HepG2 (cell line): ENCODE measurements around the gene SLC9A1. TPM values are rescaled to one million over a fixed set of nuclear protein-coding genes. Genes with fewer than 3 reads are reported as not detected.
A peak's percentile ranks its signal among the peaks of the same experiment; 100 is the strongest.

ENCODE experiments used
- ATF3 ChIP-seq: sonication (generic); formaldehyde crosslinking; IDR thresholded peaks from 2 replicates; pipeline ENCODE4 v1.4.0; 2020; ENCODE audit warnings: missing genetic modification reagents
- BRCA1 ChIP-seq: sonication (generic); formaldehyde crosslinking; IDR thresholded peaks from 2 replicates; pipeline ENCODE4 v1.4.0; 2020; ENCODE audit warnings: missing genetic modification reagents
- CREB3 ChIP-seq: sonication (generic); formaldehyde crosslinking; IDR thresholded peaks from 2 replicates; pipeline ENCODE4 v1.5.0; 2020; ENCODE audit warnings: missing genetic modification reagents
- FOSL1 ChIP-seq: sonication (generic); formaldehyde crosslinking; IDR thresholded peaks from 2 replicates; pipeline ENCODE4 v1.9.0; 2021; ENCODE audit warnings: missing genetic modification reagents, borderline replicate concordance
- FOXA1 ChIP-seq, 2 experiments: fragments of 450-650 bp in 1 of 2; sonication (generic) in 1 of 2; formaldehyde crosslinking in 1 of 2; IDR thresholded peaks; 2 replicates each; pipeline versions ENCODE4 v1.4.0 to v1.6.1; 2016 to 2020; ENCODE audit warnings: missing genetic modification reagents in 1 of 2
- FOXP1 ChIP-seq, 2 experiments: fragments of 450-650 bp in 1 of 2; IDR thresholded peaks; 2 replicates each; pipeline ENCODE4 v1.6.1; 2017 to 2018; ENCODE audit warnings: antibody characterized with exemption in 1 of 2
- HINFP ChIP-seq: sonication (generic); formaldehyde crosslinking; IDR thresholded peaks from 2 replicates; pipeline ENCODE4 v1.4.0; 2020; ENCODE audit warnings: low read depth, mild to moderate bottlenecking, missing genetic modification reagents
- HIVEP1 ChIP-seq: sonication (generic); formaldehyde crosslinking; IDR thresholded peaks from 2 replicates; pipeline ENCODE4 v1.4.0; 2020; ENCODE audit warnings: mild to moderate bottlenecking, missing genetic modification reagents
- JUN ChIP-seq: sonication (generic); formaldehyde crosslinking; IDR thresholded peaks from 2 replicates; pipeline ENCODE4 v1.4.0; 2020; ENCODE audit warnings: mild to moderate bottlenecking, missing genetic modification reagents
- JUND ChIP-seq: sonication (generic); formaldehyde crosslinking; IDR thresholded peaks from 2 replicates; pipeline ENCODE4 v1.8.0; 2022; ENCODE audit warnings: mild to moderate bottlenecking, missing genetic modification reagents
- MAF1 ChIP-seq: sonication (generic); formaldehyde crosslinking; IDR thresholded peaks from 2 replicates; pipeline ENCODE4 v1.5.0; 2020; ENCODE audit warnings: missing genetic modification reagents, borderline replicate concordance
- NR2F6 ChIP-seq, 2 experiments: IDR thresholded peaks; 2 replicates each; pipeline ENCODE4 v1.6.1; 2016; ENCODE audit warnings: antibody characterized with exemption in 1 of 2, mild to moderate bottlenecking in 1 of 2
- RARA ChIP-seq: IDR thresholded peaks from 2 replicates; pipeline ENCODE4 v1.6.1; 2016; ENCODE audit warnings: missing genetic modification reagents, missing compliant biosample characterization
- SAP130 ChIP-seq: IDR thresholded peaks from 2 replicates; pipeline ENCODE4 v1.6.1; 2016; ENCODE audit warnings: low read depth
- SP4 ChIP-seq: sonication (generic); formaldehyde crosslinking; IDR thresholded peaks from 2 replicates; pipeline ENCODE4 v1.8.1; 2023; ENCODE audit warnings: mild to moderate bottlenecking, missing genetic modification reagents
- SP5 ChIP-seq: IDR thresholded peaks from 2 replicates; pipeline ENCODE4 v1.6.1; 2016; ENCODE audit warnings: low read depth, borderline replicate concordance
- ZNF263 ChIP-seq: sonication (generic); formaldehyde crosslinking; IDR thresholded peaks from 2 replicates; pipeline ENCODE4 v1.4.0; 2020; ENCODE audit warnings: missing genetic modification reagents
- ZNF570 ChIP-seq: sonication (generic); formaldehyde crosslinking; IDR thresholded peaks from 2 replicates; pipeline ENCODE4 v1.4.0; 2020; ENCODE audit warnings: mild to moderate bottlenecking, missing genetic modification reagents, borderline replicate concordance
- ZNF614 ChIP-seq: IDR thresholded peaks from 2 replicates; pipeline ENCODE4 v1.6.1; 2018; ENCODE audit warnings: missing biosample characterization, missing genetic modification reagents, inconsistent platforms, borderline replicate concordance
- ZNF639 ChIP-seq: conservative IDR thresholded peaks from 2 replicates; pipeline ENCODE4 v1.6.1; 2018; ENCODE audit warnings: missing genetic modification reagents
- ZNF687 ChIP-seq: sonication (generic); formaldehyde crosslinking; IDR thresholded peaks from 2 replicates; pipeline ENCODE4 v1.5.1; 2020; ENCODE audit warnings: mild to moderate bottlenecking, missing genetic modification reagents, moderate library complexity
- ZNF792 ChIP-seq: IDR thresholded peaks from 2 replicates; pipeline ENCODE4 v1.6.1; 2016
- polyA plus RNA-seq, 8 experiments: library from polyadenylated mRNA; depleted of rRNA in 3 of 8; stranded (reverse) in 7 of 8; unstranded in 1 of 8; fragments of >200 nt; fragmentation: Illumina TruSeq in 4 of 8; extraction: Trizol in 4 of 8; gene quantifications; 2 replicates each; pipeline versions ENCODE4 v1.2.1 to v1.2.3, GENCODE V29; 2011 to 2016; ENCODE audit warnings: low read depth in 4 of 8, missing spikeins in 1 of 8, mixed read lengths in 1 of 8; ENCODE audit not compliant: insufficient read depth in 1 of 8
- total RNA-seq, 5 experiments: library from RNA; depleted of rRNA; stranded (reverse); fragments of >200 nt; fragmentation: Illumina TruSeq; extraction: Trizol; gene quantifications; 2 replicates each; pipeline ENCODE4 v1.2.3, GENCODE V29; 2016; ENCODE audit warnings: low read depth in 1 of 5

Gene SLC9A1
- total and polyA plus RNA-seq, 2 of the 13 experiments (the other 11 are each of a cell fraction or from before 2014, with no cell fraction given): 1.4 to 2.9 TPM

GRCh38 chr1:27122652-27123051, 32.3 kb downstream of the SLC9A1 start (continued):
- no peak for TF ChIP-seq FOXP1 (IDR thresholded peaks at IDR 0.05)
- peak; percentile 30; the same call in 1 of the 2 replicates for TF ChIP-seq FOXP1 (CRISPR knock-in tag; IDR thresholded peaks at IDR 0.05)
- TF ChIP-seq SP4: no peak
- no peak for TF ChIP-seq HIVEP1 (CRISPR knock-in tag)
- peak; percentile 42; the same call in 1 of the 2 replicates for TF ChIP-seq ZNF263 (CRISPR knock-in tag)
- no peak for TF ChIP-seq ZNF570 (CRISPR knock-in tag)
- TF ChIP-seq ATF3 (CRISPR knock-in tag): peak; percentile 78
- TF ChIP-seq FOSL1 (CRISPR knock-in tag): peak; percentile 70
- TF ChIP-seq BRCA1 (CRISPR knock-in tag): no peak
- TF ChIP-seq ZNF639 (CRISPR knock-in tag): no peak
- no peak for TF ChIP-seq NR2F6 (IDR thresholded peaks at IDR 0.05)
- peak; percentile 27; the same call in 1 of the 2 replicates for TF ChIP-seq NR2F6 (CRISPR knock-in tag; IDR thresholded peaks at IDR 0.05)
- peak; percentile 40; the same call in 1 of the 2 replicates for TF ChIP-seq ZNF792 (CRISPR knock-in tag)
- no peak for TF ChIP-seq FOXA1 (IDR thresholded peaks at IDR 0.05)
- peak; percentile 42; the same call in 1 of the 2 replicates for TF ChIP-seq FOXA1 (CRISPR knock-in tag; IDR thresholded peaks at IDR 0.05)
- peak; percentile 83 for TF ChIP-seq JUND (CRISPR knock-in tag)
- TF ChIP-seq ZNF614 (CRISPR knock-in tag): peak; percentile 68; the same call in 1 of the 2 replicates
- peak; percentile 69; the same call in 1 of the 2 replicates for TF ChIP-seq SP5 (CRISPR knock-in tag)
- 0 out of 2 replicates have a peak, but pooled peaks have one; percentile 10 for TF ChIP-seq RARA (CRISPR knock-in tag)
- TF ChIP-seq CREB3 (CRISPR knock-in tag): no peak
- TF ChIP-seq HINFP (CRISPR knock-in tag): no peak
- 0 out of 2 replicates have a peak, but pooled peaks have one; percentile 37 for TF ChIP-seq JUN (CRISPR knock-in tag)
- peak; percentile 29; the same call in 1 of the 2 replicates for TF ChIP-seq ZNF687 (CRISPR knock-in tag)
- peak; percentile 60 for TF ChIP-seq SAP130 (CRISPR knock-in tag)
- no peak for TF ChIP-seq MAF1 (CRISPR knock-in tag)
